ENCODE results near the gene PAK5. TPM values are rescaled to one million over a fixed set of nuclear protein-coding genes. Genes with fewer than 3 reads are reported as not detected.

PAK5 gene
- total RNA-seq, 2 experiments from 2014 or later = not detected

DNA sequence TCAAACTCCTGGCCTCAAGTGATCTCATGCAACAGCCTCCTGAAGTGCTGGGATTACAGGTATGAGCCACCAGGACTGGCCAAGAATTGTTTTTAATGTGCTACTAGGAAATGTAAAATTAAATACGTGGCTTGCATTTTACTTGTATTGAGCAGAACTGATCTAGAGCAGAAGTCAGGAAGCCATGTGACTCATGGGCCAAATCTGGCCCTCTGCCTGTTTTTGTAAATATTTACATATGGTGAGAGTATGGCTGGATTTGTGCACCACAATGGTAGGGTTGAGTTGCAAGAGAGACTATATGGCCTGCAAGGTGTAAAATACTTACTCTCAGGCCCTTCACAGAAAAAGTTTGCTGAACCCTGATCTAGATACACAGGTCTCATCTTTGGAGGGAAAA, 248.7 kb downstream of the PAK5 start:
- CTCF ChIA-PET = no interaction called here

DNA sequence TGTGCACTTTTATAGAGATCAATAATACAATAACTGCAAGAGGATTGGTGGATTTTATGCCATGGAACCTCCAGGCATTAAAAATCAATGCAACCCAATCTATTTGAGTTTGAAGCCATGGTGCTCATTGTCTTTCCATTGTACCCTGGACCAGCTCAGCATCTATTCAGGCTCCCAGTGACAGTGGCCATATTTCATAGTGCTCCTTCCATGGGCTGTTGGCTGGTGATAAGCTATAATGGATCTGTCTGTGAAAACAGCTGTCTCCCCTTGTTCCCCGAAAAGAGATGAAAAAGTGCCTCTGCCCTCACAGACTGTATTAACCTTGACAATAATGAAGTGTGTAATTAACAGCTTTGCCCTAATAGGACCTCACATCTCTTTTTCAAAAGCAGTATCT, 250.2 kb downstream of the PAK5 start:
- CTCF ChIA-PET = no interaction called here

More for the DNA sequence above, 248.7 kb downstream of the PAK5 start:
- POLR2A ChIA-PET = no interaction called here

GRCh38 chr20:9583151-9583550, 255.7 kb downstream of the PAK5 start:
- POLR2A ChIA-PET = no interaction called here

More for the DNA sequence above, 250.2 kb downstream of the PAK5 start:
- POLR2A ChIA-PET = no interaction called here

DNA sequence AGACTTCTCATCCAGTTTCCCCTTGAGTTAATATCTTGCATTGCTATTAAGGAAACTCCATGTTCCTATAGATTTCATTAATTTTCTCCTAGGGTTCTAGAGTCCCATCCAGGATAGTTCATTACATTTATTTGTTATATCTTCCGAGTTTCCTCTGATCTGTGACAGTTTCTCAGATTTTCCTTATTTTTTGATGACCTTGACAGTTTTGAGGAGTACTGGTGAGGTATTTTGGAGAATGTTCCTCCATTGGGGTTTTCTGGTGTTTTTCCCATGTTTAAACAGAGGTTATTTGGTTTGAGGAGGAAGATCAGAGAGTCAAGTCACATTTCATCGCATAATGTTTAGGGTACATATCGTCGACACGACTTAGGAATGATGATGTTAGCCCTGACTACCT, 256.7 kb downstream of the PAK5 start:
- POLR2A ChIA-PET = no interaction called here
- CTCF ChIA-PET = no interaction called here

More at GRCh38 chr20:9583151-9583550, 255.7 kb downstream of the PAK5 start:
- CTCF ChIA-PET = no interaction called here

- ChIA-PET POLR2A (no interaction called here), CTCF (no interaction called here)
These were observed 257.4 kb downstream of the PAK5 start for GRCh38 chr20:9581509-9581908.

DNA sequence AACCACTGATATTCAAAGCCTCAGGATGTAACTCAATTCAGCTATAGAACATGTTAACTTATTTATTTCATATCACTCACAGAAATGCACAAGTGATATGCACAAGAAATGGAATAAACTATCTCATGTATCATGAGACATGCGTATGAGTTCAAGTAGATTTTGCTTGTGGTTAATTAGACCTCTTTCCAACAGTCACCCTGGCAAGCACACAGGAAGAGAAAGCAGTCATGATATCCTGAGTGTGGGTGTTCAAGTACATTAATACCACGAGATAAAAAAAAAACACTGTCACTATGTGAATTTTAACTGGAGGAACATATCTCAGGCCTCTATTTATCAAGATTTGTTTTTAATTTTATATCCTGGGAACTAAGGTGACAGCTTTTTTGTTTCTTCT, 260.3 kb downstream of the PAK5 start:
- POLR2A ChIA-PET = no interaction called here
- CTCF ChIA-PET = no interaction called here

DNA sequence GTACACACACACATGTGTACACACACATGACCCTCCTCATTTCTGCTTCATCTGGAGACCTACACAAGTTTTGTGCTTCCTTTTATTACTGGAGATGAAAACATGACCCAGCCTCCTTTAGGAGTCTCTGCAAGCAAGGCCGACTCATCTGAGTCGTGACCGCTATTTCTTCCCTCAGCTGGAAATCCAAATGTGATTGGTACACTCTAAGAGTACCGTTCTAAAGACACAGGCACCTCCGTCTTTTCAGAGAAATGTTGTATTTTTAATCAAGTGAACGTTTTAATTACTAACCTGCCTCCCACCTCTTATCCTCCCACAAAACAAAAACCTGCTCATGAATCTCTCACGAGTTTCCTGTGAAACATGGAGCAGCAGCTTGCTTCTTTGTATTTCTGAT, 261.5 kb downstream of the PAK5 start:
- CTCF ChIA-PET = no interaction called here
- POLR2A ChIA-PET = no interaction called here

DNA sequence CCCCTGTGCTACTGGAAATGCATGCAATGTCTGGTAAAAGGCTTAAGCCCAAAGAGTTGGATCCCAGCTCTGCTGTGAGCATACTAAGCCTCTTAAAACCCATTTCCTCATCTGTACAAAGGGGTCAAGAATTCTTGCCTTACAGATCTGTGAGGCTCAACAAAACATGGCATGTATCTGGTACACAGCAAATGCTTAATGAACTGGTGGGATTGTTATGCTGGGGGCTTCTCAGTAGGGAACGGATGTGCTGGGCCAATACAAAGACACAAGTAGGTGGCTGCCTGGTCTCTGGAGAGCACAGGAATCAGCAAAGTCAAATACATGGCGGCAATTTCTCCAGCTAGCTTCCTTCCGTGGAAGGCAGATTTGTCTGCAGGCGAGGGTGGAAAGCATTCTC, 262.2 kb downstream of the PAK5 start:
- ChIA-PET POLR2A (no interaction called here), CTCF (no interaction called here)

- CTCF ChIA-PET = no interaction called here
- POLR2A ChIA-PET = no interaction called here
These were observed 263.0 kb downstream of the PAK5 start for GRCh38 chr20:9575836-9576235.

DNA sequence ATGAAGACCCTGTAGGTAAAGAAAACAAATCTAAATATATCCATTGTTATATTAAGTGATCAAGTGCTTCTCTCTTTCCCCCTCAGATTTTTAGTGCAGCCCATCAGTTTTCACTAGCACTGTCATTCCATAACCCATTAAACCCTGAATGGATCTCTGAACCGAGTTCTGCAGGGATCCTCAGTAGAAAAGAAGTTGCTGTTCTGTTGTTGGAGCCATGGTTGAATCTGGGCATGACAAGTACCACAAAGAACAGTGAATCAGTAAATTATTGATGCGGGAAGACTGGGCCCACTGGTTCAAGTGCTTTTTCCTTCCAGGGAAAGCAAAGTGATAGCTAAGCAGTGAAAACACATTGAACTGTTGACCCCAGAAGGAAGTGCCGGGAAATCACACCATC, 264.1 kb downstream of the PAK5 start:
- POLR2A ChIA-PET = no interaction called here
- CTCF ChIA-PET = no interaction called here

GRCh38 chr20:9574181-9574580, 264.7 kb downstream of the PAK5 start:
- CTCF ChIA-PET = no interaction called here
- POLR2A ChIA-PET = no interaction called here

- ChIA-PET CTCF (no interaction called here), POLR2A (no interaction called here)
These were observed 265.3 kb downstream of the PAK5 start for GRCh38 chr20:9573335-9574151.

- ChIA-PET CTCF (no interaction called here), POLR2A (no interaction called here)
These were observed 266.2 kb downstream of the PAK5 start for GRCh38 chr20:9572670-9573069.

DNA sequence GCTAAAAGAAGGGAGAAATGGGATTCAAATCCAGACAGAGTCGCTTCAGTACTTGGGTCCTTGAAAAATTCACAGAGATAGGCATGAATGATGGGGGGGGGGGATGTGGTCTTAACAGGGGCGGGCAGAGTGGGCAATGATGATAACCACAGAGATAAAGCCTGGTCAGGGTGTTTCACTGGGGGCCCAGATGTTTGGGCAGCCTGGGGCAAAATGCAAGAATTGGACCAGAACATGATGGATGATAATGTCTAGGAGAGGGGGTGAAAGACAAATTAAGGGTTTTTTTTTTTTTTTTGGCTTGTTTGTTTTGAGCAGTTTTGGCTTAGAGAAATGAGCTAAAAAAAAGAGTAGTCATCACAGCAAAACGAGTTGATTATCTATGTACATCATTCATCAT, 267.1 kb downstream of the PAK5 start:
- POLR2A ChIA-PET = no interaction called here
- CTCF ChIA-PET = no interaction called here

DNA sequence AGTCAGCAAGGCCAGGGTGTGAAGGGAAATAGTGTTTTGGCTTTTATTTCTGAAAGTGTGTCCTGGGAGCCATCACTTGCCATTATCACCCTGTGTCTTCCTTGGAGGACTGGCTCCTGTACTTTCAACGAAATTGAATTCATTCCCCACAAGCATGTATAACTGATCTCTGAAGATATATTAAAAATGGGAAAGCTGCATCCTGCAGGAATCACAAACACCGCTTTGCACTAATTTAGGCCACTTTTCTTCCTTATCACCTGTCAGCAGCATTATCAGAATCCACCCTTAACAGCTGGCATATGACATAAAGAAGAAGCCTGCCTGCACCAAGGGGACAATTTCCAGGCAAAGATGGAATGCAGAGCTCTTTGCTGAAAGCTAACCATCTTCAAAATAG, 268.3 kb downstream of the PAK5 start:
- ChIA-PET CTCF (no interaction called here), POLR2A (no interaction called here)

DNA sequence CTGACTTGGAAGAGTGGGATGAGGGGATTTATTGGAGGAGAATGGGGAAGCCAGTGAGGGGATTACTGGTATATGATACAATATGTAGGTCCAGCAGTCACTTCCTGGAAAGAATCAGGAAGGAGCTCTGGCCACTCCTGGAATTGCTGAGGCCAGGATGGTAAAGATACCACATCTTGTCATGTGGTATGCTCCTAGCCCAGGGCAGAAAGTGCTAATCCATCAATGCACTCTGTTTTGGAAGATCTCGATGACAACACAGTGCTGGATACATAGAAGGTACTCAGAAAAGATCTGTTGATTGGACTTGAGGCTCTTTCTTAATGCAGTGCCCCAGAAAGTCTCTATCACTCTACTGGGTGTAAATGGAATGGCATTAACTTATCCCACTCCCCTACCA, 271.9 kb downstream of the PAK5 start:
- POLR2A ChIA-PET = no interaction called here
- CTCF ChIA-PET = no interaction called here

GRCh38 chr20:9565910-9566550, 272.8 kb downstream of the PAK5 start:
- ChIA-PET CTCF (no interaction called here), POLR2A (no interaction called here)

DNA sequence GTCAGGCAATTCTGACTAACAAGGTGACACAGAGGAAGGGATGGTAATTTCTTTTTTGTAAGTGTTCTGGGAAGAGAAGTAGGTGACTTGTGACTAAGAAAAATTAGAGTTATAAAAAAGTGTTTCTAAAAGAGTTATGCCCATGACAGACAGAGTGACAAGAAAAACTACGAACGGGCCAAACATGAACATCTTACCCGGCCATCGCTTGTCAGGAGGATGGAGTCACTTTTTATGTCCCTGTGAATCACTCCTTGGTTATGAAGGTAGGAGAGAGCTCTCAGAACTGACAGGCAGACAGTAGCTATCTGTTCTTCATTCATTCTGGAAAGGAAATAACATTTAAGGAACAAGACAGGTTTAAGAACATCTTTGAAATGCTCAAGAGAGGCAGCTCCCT, 281.5 kb downstream of the PAK5 start:
- CTCF ChIA-PET = no interaction called here
- POLR2A ChIA-PET = no interaction called here

DNA sequence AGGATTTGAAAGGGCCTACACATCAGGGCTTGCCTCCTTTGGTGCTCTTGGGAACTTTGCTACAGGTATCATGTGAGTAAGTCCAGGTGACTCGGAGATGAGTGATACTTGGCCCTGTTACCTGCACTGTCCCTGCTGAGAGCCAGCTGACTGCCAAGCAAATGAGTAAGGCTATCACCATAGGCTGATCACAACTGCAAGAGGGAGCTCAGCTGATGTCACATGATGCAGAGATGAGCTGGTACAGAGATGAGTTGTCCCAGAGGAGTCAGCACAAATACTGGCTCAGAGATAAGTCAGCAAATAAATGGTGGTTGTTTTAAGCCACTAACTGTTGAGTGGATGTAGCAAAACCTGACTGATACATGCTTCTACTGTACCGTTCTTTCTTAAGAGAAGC, 283.1 kb downstream of the PAK5 start:
- ChIA-PET POLR2A (no interaction called here), CTCF (no interaction called here)

DNA sequence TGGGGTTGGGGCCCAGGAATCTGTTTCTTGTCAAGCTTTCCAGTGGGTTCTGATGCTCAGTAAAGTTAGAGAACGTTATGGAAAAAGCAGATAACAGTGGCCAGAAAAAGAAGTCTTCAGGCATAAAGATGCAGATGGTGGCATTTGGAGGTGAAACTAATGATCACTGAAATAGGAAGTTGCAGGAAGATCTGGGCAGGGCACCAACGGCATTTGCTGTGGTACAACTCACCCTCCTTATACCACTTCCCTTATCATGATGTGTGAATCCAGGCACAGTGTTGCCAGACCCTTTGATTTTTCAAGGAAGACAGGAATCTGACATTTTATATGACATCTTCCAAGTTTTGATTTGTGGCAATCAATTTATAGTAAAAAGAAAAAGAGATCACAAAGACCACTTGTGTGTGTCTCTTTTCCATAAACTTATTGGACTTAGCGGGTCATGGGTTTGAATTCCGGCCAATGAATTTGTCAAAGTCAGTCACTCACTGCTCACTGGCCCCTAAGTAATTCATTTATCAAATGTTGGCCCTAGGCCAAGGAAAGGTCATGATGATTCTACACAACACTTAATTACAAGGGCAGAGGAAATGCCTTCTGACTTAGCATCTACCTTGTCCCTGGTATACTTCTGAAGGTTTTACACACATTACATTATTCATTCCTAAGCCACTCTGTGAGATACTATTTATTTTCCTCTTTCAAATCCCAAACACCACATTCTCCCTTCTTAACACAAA, 286.9 kb downstream of the PAK5 start:
- CTCF ChIA-PET = no interaction called here
- POLR2A ChIA-PET = no interaction called here

DNA sequence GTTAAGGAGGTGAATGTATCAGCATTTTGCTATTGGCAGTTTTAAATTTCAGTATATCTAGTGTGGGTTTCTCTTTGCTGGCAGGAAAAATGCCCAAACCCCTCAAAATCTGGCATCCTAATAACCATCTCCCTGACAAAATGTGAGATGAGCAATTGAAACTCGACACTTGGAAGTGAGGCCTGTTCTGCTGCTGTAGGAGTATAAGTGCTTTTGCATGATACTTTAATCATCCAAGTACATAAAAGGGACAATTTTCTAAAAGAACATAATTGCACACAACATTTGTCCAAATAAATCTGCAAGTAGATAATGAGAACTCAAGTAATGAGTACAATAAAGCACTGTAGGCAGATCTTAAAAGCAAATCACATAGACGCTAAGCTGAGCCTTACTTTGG, 288.0 kb downstream of the PAK5 start:
- ChIA-PET POLR2A (no interaction called here), CTCF (no interaction called here)

- ChIA-PET POLR2A (no interaction called here), CTCF (no interaction called here)
These were observed 288.6 kb downstream of the PAK5 start for GRCh38 chr20:9550283-9550682.

Data from activated CD8-positive, alpha-beta memory T cell treated with anti-CD3 and anti-CD28 coated beads for 36 hours (primary cell).